GM23248 (cell line): ENCODE results near the gene PTX4. TPM values are rescaled to one million over a fixed set of nuclear protein-coding genes. Genes with fewer than 3 reads are reported as not detected.

Source experiments
- DNase-seq: peaks from one replicate; pipeline ENCODE4 v3.0.0-alpha.2; 2015
- H2AFZ ChIP-seq: fragments of 200-600 bp; sonication (generic); 2 replicates; pipeline ENCODE4 v1.6.1; 2016; ENCODE audit warnings: antibody characterized with exemption
- H3F3A ChIP-seq: fragments of 200-600 bp; sonication (generic); 2 replicates; pipeline ENCODE4 v1.6.1; 2016; ENCODE audit warnings: mild to moderate bottlenecking, antibody characterized with exemption, mixed run types; ENCODE audit not compliant: insufficient read depth
- H3K27ac ChIP-seq: fragments of 200-600 bp; sonication (generic); 2 replicates; pipeline ENCODE4 v1.5.1; 2016; ENCODE audit warnings: mild to moderate bottlenecking
- H3K27me3 ChIP-seq: fragments of 200-600 bp; sonication (generic); replicated peaks from 2 replicates; pipeline ENCODE4 v1.6.1; 2016; ENCODE audit warnings: mild to moderate bottlenecking; ENCODE audit not compliant: insufficient read depth
- H3K36me3 ChIP-seq: fragments of 200-600 bp; sonication (generic); 2 replicates; pipeline ENCODE4 v1.6.1; 2016; ENCODE audit warnings: low read depth, mild to moderate bottlenecking
- H3K4me1 ChIP-seq: fragments of 200-600 bp; sonication (generic); 2 replicates; pipeline ENCODE4 v1.6.1; 2016; ENCODE audit warnings: mild to moderate bottlenecking; ENCODE audit not compliant: insufficient read depth
- H3K4me2 ChIP-seq: fragments of 200-600 bp; sonication (generic); one replicate; pipeline ENCODE4 v1.6.1; 2016; ENCODE audit warnings: mild to moderate bottlenecking; ENCODE audit not compliant: unreplicated experiment
- H3K4me3 ChIP-seq: fragments of 200-600 bp; sonication (generic); 2 replicates; pipeline ENCODE4 v1.5.1; 2016; ENCODE audit warnings: mild to moderate bottlenecking
- H3K79me2 ChIP-seq: fragments of 200-600 bp; sonication (generic); 2 replicates; pipeline ENCODE4 v1.6.1; 2016; ENCODE audit warnings: mild to moderate bottlenecking; ENCODE audit not compliant: insufficient read depth
- H3K9ac ChIP-seq: fragments of 200-600 bp; sonication (generic); 2 replicates; pipeline ENCODE4 v1.6.1; 2016; ENCODE audit warnings: mild to moderate bottlenecking
- H3K9me2 ChIP-seq: fragments of 200-600 bp; sonication (generic); 2 replicates; pipeline ENCODE4 v1.6.1; 2016; ENCODE audit warnings: mixed run types, mild to moderate bottlenecking, moderate library complexity; ENCODE audit not compliant: insufficient read depth
- H3K9me3 ChIP-seq: fragments of 200-600 bp; sonication (generic); one replicate; pipeline ENCODE4 v1.6.1; 2017; ENCODE audit warnings: low read depth
- H4K20me1 ChIP-seq: fragments of 200-600 bp; sonication (generic); 2 replicates; pipeline ENCODE4 v1.6.0; 2016; ENCODE audit not compliant: insufficient read depth
- EZH2 ChIP-seq: fragments of 200-600 bp; sonication (generic); IDR thresholded peaks from 2 replicates; pipeline ENCODE4 v1.6.1; 2018; ENCODE audit warnings: antibody characterized with exemption, mild to moderate bottlenecking; ENCODE audit not compliant: insufficient read depth, poor library complexity, severe bottlenecking
- EZH2phosphoT487 ChIP-seq: fragments of 200-600 bp; sonication (generic); IDR thresholded peaks from 2 replicates; pipeline ENCODE4 v1.6.1; 2018; ENCODE audit warnings: antibody characterized with exemption, moderate library complexity, mild to moderate bottlenecking, low read depth; ENCODE audit not compliant: insufficient read depth
- WGBS, 2 experiments: methylation state at CpG; one replicate each; pipeline ENCODE4 v1.1.6; 2015 to 2017; ENCODE audit warnings: low lambda C conversion rate in 2 of 2, low coverage in 1 of 2; ENCODE audit errors: missing lambda C conversion rate in 2 of 2; 5-methylcytosine and 5-hydroxymethylcytosine counted together
- in situ Hi-C: fragments of 300-500 bp; cut with MboI; formaldehyde crosslinking; loops from 2 replicates; pipeline ENCODE4 v1.15.0; 2020
- polyA plus RNA-seq: library from polyadenylated mRNA; unstranded; fragments of >200 nt; fragmentation: Nextera tagmentation; extraction: Ambion mirVana; gene quantifications from 2 replicates; pipeline ENCODE4 v1.2.1, GENCODE V29; 2016
- total RNA-seq: library from RNA; depleted of rRNA; stranded (reverse); fragments of >200 nt; shearing (Covaris generic); gene quantifications from 2 replicates; pipeline ENCODE4 v1.2.3, GENCODE V29; 2014

Gene PTX4
- total and polyA plus RNA-seq, 2 experiments from 2014 or later: not detected

DNA sequence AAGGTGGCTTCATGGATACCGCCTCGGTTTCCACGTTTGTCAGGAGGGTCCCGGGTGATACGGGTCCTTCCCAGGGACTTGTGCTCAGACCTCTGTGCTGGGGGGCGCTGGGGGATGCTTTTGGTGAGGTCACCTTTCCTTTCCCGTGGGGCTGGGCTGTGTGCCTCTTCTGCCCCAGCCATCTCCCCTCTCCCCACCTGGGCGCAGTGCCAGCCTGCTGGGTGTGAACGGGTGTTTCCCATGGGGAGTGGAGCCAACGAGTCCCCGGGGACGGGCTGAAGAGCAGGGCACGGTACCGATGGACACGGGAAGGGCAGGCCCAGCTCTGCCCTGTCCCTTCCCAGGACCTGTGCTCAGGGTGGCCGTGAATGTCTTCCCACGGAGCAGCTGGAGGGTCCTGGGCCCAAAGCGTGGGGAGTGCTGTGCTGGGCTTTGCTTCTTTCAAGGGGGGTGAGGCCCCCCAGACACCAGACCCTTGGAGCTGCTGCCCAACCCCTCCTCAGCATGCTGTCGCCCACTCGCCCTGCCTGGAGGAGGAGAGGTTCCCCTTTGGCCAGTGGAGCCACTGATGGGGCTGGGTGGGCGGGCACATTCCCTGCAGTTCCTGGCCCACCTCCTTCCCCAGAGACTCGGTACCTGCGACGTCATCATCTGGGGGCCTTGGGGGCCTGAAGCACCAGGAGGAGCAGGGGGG lies 19.9 kb upstream of the PTX4 start:
- no peak for DNase-seq
- Histone ChIP-seq H2AFZ (no peak overlapping the region), H3K79me2 (no peaks in the 10 kb centered on the region), H3K9ac (no peak overlapping the region), H3K27me3 (no peaks in the 10 kb centered on the region), H3K4me3 (no peak overlapping the region), H3K9me2 (no peaks in the 10 kb centered on the region), H3F3A (no peaks in the 10 kb centered on the region), H3K4me1 (no peaks in the 10 kb centered on the region), H3K27ac (no peak overlapping the region), H3K4me2 (no peak overlapping the region), H4K20me1 (no peaks in the 10 kb centered on the region), H3K36me3 (no peaks in the 10 kb centered on the region), H3K9me3 (no peaks in the 10 kb centered on the region)
- WGBS, 2 experiments: 81 to 82% methylated on average over 20 to 24 of the region's 24 CpGs
- in situ Hi-C loops: no loop called here
- TF ChIP-seq EZH2 (no peak), EZH2phosphoT487 (no peak)

GRCh38 chr16:1506494-1507213 lies 17.9 kb upstream of the PTX4 start:
- H3K4me2 ChIP-seq: no peak overlapping the region
- H3K27me3 ChIP-seq: no peaks in the 10 kb centered on the region
- 87 to 93% methylated on average over 29 to 34 of the region's 37 CpGs for WGBS, 2 experiments
- no peak overlapping the region for H3K4me3 ChIP-seq
- TF ChIP-seq EZH2phosphoT487 (no peak), EZH2 (no peak)
- H3K79me2 ChIP-seq: no peaks in the 10 kb centered on the region
- H2AFZ ChIP-seq: no peak overlapping the region
- H3K36me3 ChIP-seq: peaks cover 7% of the 10 kb centered on the region; the same call in 1 of the 2 replicates
- in situ Hi-C loops: no loop called here
- H3K9me2 ChIP-seq: no peaks in the 10 kb centered on the region
- H3K9me3 ChIP-seq: no peaks in the 10 kb centered on the region
- H3K27ac ChIP-seq: no peak overlapping the region
- no peaks in the 10 kb centered on the region for H3K4me1 ChIP-seq
- H4K20me1 ChIP-seq: no peaks in the 10 kb centered on the region
- DNase-seq: no peak
- H3F3A ChIP-seq: no peaks in the 10 kb centered on the region
- H3K9ac ChIP-seq: no peak overlapping the region

- H3K9me3 ChIP-seq: no peaks in the 10 kb centered on the region
- H4K20me1 ChIP-seq: no peaks in the 10 kb centered on the region
- no peaks in the 10 kb centered on the region for H3K27me3 ChIP-seq
- H3K9me2 ChIP-seq: no peaks in the 10 kb centered on the region
- H3F3A ChIP-seq: no peaks in the 10 kb centered on the region
- 92 to 96% methylated on average over 22 of the region's 22 CpGs for WGBS, 2 experiments
- no peak overlapping the region for H2AFZ ChIP-seq
- H3K4me3 ChIP-seq: no peak overlapping the region
- in situ Hi-C loops: no loop called here
- H3K4me1 ChIP-seq: no peaks in the 10 kb centered on the region
- DNase-seq: no peak
- H3K4me2 ChIP-seq: no peak overlapping the region
- peaks cover 7% of the 10 kb centered on the region; the same call in 1 of the 2 replicates for H3K36me3 ChIP-seq
- no peak overlapping the region for H3K9ac ChIP-seq
- no peak overlapping the region for H3K27ac ChIP-seq
- H3K79me2 ChIP-seq: no peaks in the 10 kb centered on the region
- TF ChIP-seq EZH2phosphoT487 (no peak), EZH2 (no peak)
Observed at GRCh38 chr16:1505912-1506311, 17.2 kb upstream of the PTX4 start.

GRCh38 chr16:1505073-1505844 lies 16.5 kb upstream of the PTX4 start:
- Histone ChIP-seq H3K79me2 (no peaks in the 10 kb centered on the region), H3K36me3 (peaks cover 7% of the 10 kb centered on the region; the same call in 1 of the 2 replicates), H3K27ac (no peak overlapping the region), H2AFZ (no peak overlapping the region), H3K9me3 (no peaks in the 10 kb centered on the region), H3K4me2 (no peak overlapping the region), H4K20me1 (no peaks in the 10 kb centered on the region), H3K4me1 (no peaks in the 10 kb centered on the region), H3K9me2 (no peaks in the 10 kb centered on the region), H3K9ac (no peak overlapping the region), H3F3A (no peaks in the 10 kb centered on the region), H3K4me3 (no peak overlapping the region), H3K27me3 (no peaks in the 10 kb centered on the region)
- 94 to 97% methylated on average over 26 to 35 of the region's 37 CpGs for WGBS, 2 experiments
- no peak for DNase-seq
- no peak for TF ChIP-seq EZH2phosphoT487
- TF ChIP-seq EZH2: no peak
- in situ Hi-C loops: no loop called here
